Adrenal gland (tissue), 5 donors: ENCODE results near the gene ERBB3.

ENCODE experiments used
- POLR2A ChIP-seq, 2 donors: fragments of 450-650 bp; IDR thresholded peaks; one replicate each; pipeline ENCODE4 v1.6.1; 2017; ENCODE audit warnings: antibody characterized with exemption in 2 of 2, mild to moderate bottlenecking in 2 of 2, moderate library complexity in 1 of 2
- TF ChIP-seq, protein P1 (sequence below), 6 experiments: fragments of 450-650 bp in 4 of 6; fragments of 200-600 bp in 2 of 6; sonication (generic) in 1 of 6; IDR thresholded peaks; 1 replicate in 5 of 6; 2 replicates in 1 of 6; pipeline versions ENCODE4 v1.5.1 to v1.8.0; 2016 to 2021; ENCODE audit warnings: antibody characterized with exemption in 6 of 6, mild to moderate bottlenecking in 2 of 6, moderate library complexity in 1 of 6
- donor health status: DM: no; HTN: no; CAD: no.

DNA sequence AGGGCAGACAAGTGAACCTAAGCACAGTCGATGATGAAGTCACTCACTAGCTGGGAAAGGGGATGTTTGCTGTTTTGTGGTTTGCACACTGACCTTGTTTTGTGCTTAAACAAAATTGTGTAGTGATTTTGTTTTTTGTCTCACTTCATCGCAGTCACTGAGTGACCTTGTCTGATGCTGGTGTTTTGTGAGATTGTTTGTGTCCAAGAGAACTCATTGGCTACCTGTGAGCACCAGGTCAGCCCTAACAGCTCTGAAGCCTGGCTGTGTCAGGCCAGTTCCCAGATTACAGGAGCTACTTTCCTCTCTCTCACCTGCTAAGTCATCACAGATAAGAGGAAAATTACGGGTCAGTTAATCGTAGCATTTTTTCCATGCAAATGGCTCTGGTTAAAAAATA, 44.2 kb downstream of the ERBB3 start:
- TF ChIP-seq, protein P1, sequence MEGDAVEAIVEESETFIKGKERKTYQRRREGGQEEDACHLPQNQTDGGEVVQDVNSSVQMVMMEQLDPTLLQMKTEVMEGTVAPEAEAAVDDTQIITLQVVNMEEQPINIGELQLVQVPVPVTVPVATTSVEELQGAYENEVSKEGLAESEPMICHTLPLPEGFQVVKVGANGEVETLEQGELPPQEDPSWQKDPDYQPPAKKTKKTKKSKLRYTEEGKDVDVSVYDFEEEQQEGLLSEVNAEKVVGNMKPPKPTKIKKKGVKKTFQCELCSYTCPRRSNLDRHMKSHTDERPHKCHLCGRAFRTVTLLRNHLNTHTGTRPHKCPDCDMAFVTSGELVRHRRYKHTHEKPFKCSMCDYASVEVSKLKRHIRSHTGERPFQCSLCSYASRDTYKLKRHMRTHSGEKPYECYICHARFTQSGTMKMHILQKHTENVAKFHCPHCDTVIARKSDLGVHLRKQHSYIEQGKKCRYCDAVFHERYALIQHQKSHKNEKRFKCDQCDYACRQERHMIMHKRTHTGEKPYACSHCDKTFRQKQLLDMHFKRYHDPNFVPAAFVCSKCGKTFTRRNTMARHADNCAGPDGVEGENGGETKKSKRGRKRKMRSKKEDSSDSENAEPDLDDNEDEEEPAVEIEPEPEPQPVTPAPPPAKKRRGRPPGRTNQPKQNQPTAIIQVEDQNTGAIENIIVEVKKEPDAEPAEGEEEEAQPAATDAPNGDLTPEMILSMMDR (IDR thresholded peaks at IDR 0.05) = no peak
- TF ChIP-seq POLR2A (IDR thresholded peaks at IDR 0.05) = no peak
